Neutrophil (primary cell): ENCODE measurements around the gene HSPA14.

Experiments
- H3K27ac ChIP-seq: fragments of 200-600 bp; sonication (generic); 2 replicates; pipeline ENCODE4 v1.5.1; 2016; ENCODE audit warnings: mild to moderate bottlenecking, moderate library complexity
- H3K27me3 ChIP-seq: fragments of 200-600 bp; sonication (generic); 2 replicates; pipeline ENCODE4 v1.6.0; 2016; ENCODE audit warnings: mild to moderate bottlenecking
- H3K36me3 ChIP-seq: fragments of 200-600 bp; sonication (generic); 2 replicates; pipeline ENCODE4 v1.5.1; 2017
- H3K4me1 ChIP-seq, 2 experiments: fragments of 200-600 bp in 1 of 2; sonication (generic) in 1 of 2; 1 replicate in 1 of 2; 2 replicates in 1 of 2; pipeline versions ENCODE4 v1.5.1 to v1.6.1; 2013 to 2016; ENCODE audit warnings: low read depth in 1 of 2, low read length in 1 of 2, mild to moderate bottlenecking in 1 of 2, moderate library complexity in 1 of 2; ENCODE audit not compliant: control insufficient read depth in 1 of 2, insufficient read depth in 1 of 2
- H3K4me3 ChIP-seq, 2 experiments: fragments of 200-600 bp in 1 of 2; sonication (generic) in 1 of 2; 1 replicate in 1 of 2; 2 replicates in 1 of 2; pipeline ENCODE4 v1.5.1; 2013 to 2016; ENCODE audit warnings: low read depth in 1 of 2, low read length in 1 of 2, mild to moderate bottlenecking in 1 of 2, moderate library complexity in 1 of 2
- H3K9me3 ChIP-seq: fragments of 200-600 bp; sonication (generic); 2 replicates; pipeline ENCODE4 v1.5.1; 2016
- CTCF ChIP-seq: fragments of 200-600 bp; sonication (generic); IDR thresholded peaks from 2 replicates; pipeline ENCODE4 v1.5.1; 2016; ENCODE audit warnings: antibody characterized with exemption

The HSPA14 gene

GRCh38 chr10:14820010-14820774 is 17.9 kb upstream of the HSPA14 start:
- no peak for TF ChIP-seq CTCF
- peaks cover 3 to 4% of the 10 kb centered on the region in 2 experiments for H3K4me1 ChIP-seq
- H3K4me3 ChIP-seq = no peak overlapping the region

DNA sequence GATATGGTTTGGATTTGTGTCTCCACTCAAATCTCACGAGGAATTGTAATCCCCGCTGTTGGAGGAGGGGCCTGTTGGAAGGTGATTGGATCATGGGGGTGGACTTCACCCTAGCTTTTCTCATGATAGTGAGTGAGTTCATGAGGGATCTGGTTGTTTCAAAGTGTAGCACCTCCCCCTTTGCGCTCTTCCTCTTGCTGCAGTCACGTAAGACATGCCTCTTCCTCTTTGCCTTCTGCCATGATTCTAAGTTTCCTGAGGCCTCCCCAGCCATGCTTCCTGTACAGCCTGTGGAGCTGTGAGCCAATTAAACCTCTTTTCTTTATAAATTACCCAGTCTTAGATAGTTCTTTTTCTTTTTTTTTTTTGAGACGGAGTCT is 17.3 kb upstream of the HSPA14 start:
- TF ChIP-seq CTCF = no peak
- Histone ChIP-seq H3K27me3 (no peaks in the 10 kb centered on the region), H3K27ac (peak overlapping the region; percentile 35), H3K4me1 (peaks cover 3 to 4% of the 10 kb centered on the region in 2 experiments), H3K4me3 (no peak overlapping the region), H3K9me3 (no peaks in the 10 kb centered on the region), H3K36me3 (no peaks in the 10 kb centered on the region)

More at GRCh38 chr10:14820010-14820774, 17.9 kb upstream of the HSPA14 start:
- Histone ChIP-seq H3K36me3 (no peaks in the 10 kb centered on the region), H3K27me3 (no peaks in the 10 kb centered on the region), H3K9me3 (no peaks in the 10 kb centered on the region), H3K27ac (peak overlapping the region; percentile 35)

- no peak for TF ChIP-seq CTCF
- Histone ChIP-seq H3K27me3 (no peaks in the 10 kb centered on the region), H3K4me1 (peaks cover 8 to 11% of the 10 kb centered on the region in 2 experiments), H3K9me3 (no peaks in the 10 kb centered on the region), H3K36me3 (no peaks in the 10 kb centered on the region), H3K4me3 (no peak overlapping the region), H3K27ac (no peak overlapping the region)
Observed at GRCh38 chr10:14821635-14822375, 16.3 kb upstream of the HSPA14 start.

GRCh38 chr10:14822879-14823755 is 15.0 kb upstream of the HSPA14 start:
- TF ChIP-seq CTCF = no peak
- no peak overlapping the region for H3K4me3 ChIP-seq
- no peaks in the 10 kb centered on the region for H3K36me3 ChIP-seq
- H3K9me3 ChIP-seq = no peaks in the 10 kb centered on the region
- no peaks in the 10 kb centered on the region for H3K27me3 ChIP-seq
- peaks cover 15% of the 10 kb centered on the region in 2 experiments for H3K4me1 ChIP-seq
- no peak overlapping the region for H3K27ac ChIP-seq

DNA sequence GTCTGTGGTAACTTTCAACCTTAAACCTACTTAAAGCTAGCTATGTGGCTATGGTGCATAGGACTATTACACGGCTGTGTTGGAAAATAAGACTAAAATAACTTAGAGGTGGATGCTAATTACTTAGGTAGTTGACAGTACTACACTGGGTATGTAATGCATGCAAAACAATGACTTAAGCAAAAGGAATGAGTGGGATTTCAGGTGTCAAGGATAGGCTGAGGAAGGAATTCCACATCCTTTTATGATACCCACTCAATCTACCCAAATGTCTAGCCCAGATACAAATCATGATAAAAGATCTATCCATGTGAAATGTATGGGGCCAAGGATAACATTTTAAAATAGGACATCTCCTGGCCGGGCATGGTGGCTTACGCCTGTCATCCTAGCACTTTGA is 14.1 kb upstream of the HSPA14 start:
- no peak overlapping the region for H3K4me3 ChIP-seq
- H3K4me1 ChIP-seq = peaks cover 15% of the 10 kb centered on the region in 2 experiments
- H3K36me3 ChIP-seq = no peaks in the 10 kb centered on the region
- TF ChIP-seq CTCF = no peak
- peak overlapping the region; percentile 20 for H3K27ac ChIP-seq
- H3K27me3 ChIP-seq = no peaks in the 10 kb centered on the region
- H3K9me3 ChIP-seq = no peaks in the 10 kb centered on the region
